H9 (cell line): ENCODE measurements around the gene WNT7B. TPM values are rescaled to one million over a fixed set of nuclear protein-coding genes. Genes with fewer than 3 reads are reported as not detected.

ENCODE experiments used
- DNase-seq: peaks from one replicate; pipeline ENCODE4 v3.0.0-alpha.2; 2017
- H2AFZ ChIP-seq: one replicate; pipeline ENCODE4 v1.6.1; 2013; ENCODE audit warnings: mild to moderate bottlenecking, low read length, control low read depth, moderate library complexity
- H2AK5ac ChIP-seq: 2 replicates; pipeline ENCODE4 v1.6.1; 2013; ENCODE audit warnings: low read length, control low read depth, mixed read lengths; ENCODE audit not compliant: insufficient read length
- H2BK120ac ChIP-seq: one replicate; pipeline ENCODE4 v1.6.1; 2013; ENCODE audit warnings: low read depth, mild to moderate bottlenecking, low read length, control low read depth, inconsistent platforms; ENCODE audit not compliant: poor library complexity, severe bottlenecking
- H2BK12ac ChIP-seq: 2 replicates; pipeline ENCODE4 v1.6.1; 2013; ENCODE audit warnings: low read length, control low read depth, mixed read lengths, low read depth; ENCODE audit not compliant: insufficient read length
- H2BK15ac ChIP-seq: 2 replicates; pipeline ENCODE4 v1.6.1; 2013; ENCODE audit warnings: low read depth, low read length, control low read depth
- H2BK20ac ChIP-seq: one replicate; pipeline ENCODE4 v1.6.1; 2013; ENCODE audit warnings: low read depth, mild to moderate bottlenecking, low read length, control low read depth, inconsistent platforms; ENCODE audit not compliant: poor library complexity, severe bottlenecking
- H2BK5ac ChIP-seq: 2 replicates; pipeline ENCODE4 v1.6.1; 2013; ENCODE audit warnings: low read length, control low read depth, mixed read lengths; ENCODE audit not compliant: insufficient read length
- H3K14ac ChIP-seq: 2 replicates; pipeline ENCODE4 v1.6.1; 2013; ENCODE audit warnings: low read length, control low read depth; ENCODE audit not compliant: insufficient read depth
- H3K18ac ChIP-seq: 2 replicates; pipeline ENCODE4 v1.6.1; 2013; ENCODE audit warnings: low read depth, mild to moderate bottlenecking, mixed read lengths, low read length, control low read depth; ENCODE audit not compliant: insufficient read length
- H3K23ac ChIP-seq: 2 replicates; pipeline ENCODE4 v1.6.1; 2013; ENCODE audit warnings: low read length, control low read depth, mixed read lengths, low read depth; ENCODE audit not compliant: insufficient read length
- H3K23me2 ChIP-seq: 2 replicates; pipeline ENCODE4 v1.6.1; 2013; ENCODE audit warnings: low read depth, mild to moderate bottlenecking, mixed read lengths, low read length, control low read depth; ENCODE audit not compliant: insufficient read length, poor library complexity, severe bottlenecking
- H3K27ac ChIP-seq: 2 replicates; pipeline ENCODE4 v1.5.1; 2013; ENCODE audit warnings: low read length, control low read depth, mixed read lengths, low read depth; ENCODE audit not compliant: insufficient read length
- H3K27me3 ChIP-seq: 2 replicates; pipeline ENCODE4 v1.6.1; 2013; ENCODE audit warnings: low read length, control low read depth, inconsistent platforms; ENCODE audit not compliant: insufficient read depth
- H3K4ac ChIP-seq: 2 replicates; pipeline ENCODE4 v1.6.1; 2013; ENCODE audit warnings: low read depth, mild to moderate bottlenecking, control low read depth, inconsistent platforms, low read length, moderate library complexity
- H3K4me1 ChIP-seq: 2 replicates; pipeline ENCODE4 v1.6.1; 2013; ENCODE audit warnings: low read length, control low read depth, inconsistent platforms; ENCODE audit not compliant: insufficient read depth
- H3K4me2 ChIP-seq: 2 replicates; pipeline ENCODE4 v1.6.1; 2013; ENCODE audit warnings: low read length, control low read depth, mixed read lengths; ENCODE audit not compliant: insufficient read length, insufficient read depth
- H3K56ac ChIP-seq: 2 replicates; pipeline ENCODE4 v1.6.1; 2013; ENCODE audit warnings: low read depth, mild to moderate bottlenecking, mixed read lengths, low read length, control low read depth; ENCODE audit not compliant: insufficient read length
- H3K79me1 ChIP-seq: 2 replicates; pipeline ENCODE4 v1.6.1; 2013; ENCODE audit warnings: low read depth, mild to moderate bottlenecking, moderate library complexity, low read length, control low read depth, inconsistent platforms; ENCODE audit not compliant: insufficient read depth, poor library complexity, severe bottlenecking
- H3K79me2 ChIP-seq: 2 replicates; pipeline ENCODE4 v1.6.1; 2013; ENCODE audit warnings: low read length, control low read depth, inconsistent platforms; ENCODE audit not compliant: insufficient read depth
- H3K9ac ChIP-seq: 2 replicates; pipeline ENCODE4 v1.6.1; 2013; ENCODE audit warnings: low read length, control low read depth, mixed read lengths; ENCODE audit not compliant: insufficient read length; ENCODE audit errors: extremely low read depth
- H3K9me3 ChIP-seq: one replicate; pipeline ENCODE4 v1.6.1; 2013; ENCODE audit warnings: low read depth, low read length, inconsistent platforms; ENCODE audit not compliant: control insufficient read depth
- H3T11ph ChIP-seq: one replicate; pipeline ENCODE4 v1.6.1; 2013; ENCODE audit warnings: mild to moderate bottlenecking, low read length, control low read depth, inconsistent platforms
- H4K20me1 ChIP-seq: one replicate; pipeline ENCODE4 v1.6.1; 2013; ENCODE audit not compliant: control insufficient read depth, insufficient read length, insufficient read depth
- H4K5ac ChIP-seq: 2 replicates; pipeline ENCODE4 v1.6.1; 2013; ENCODE audit warnings: low read depth, mild to moderate bottlenecking, mixed read lengths, low read length, control low read depth; ENCODE audit not compliant: insufficient read length
- H4K8ac ChIP-seq: replicated peaks from 2 replicates; pipeline ENCODE4 v1.6.1; 2013; ENCODE audit warnings: low read length, control low read depth, mixed read lengths, low read depth; ENCODE audit not compliant: insufficient read length
- H4K91ac ChIP-seq: 2 replicates; pipeline ENCODE4 v1.6.1; 2013; ENCODE audit warnings: low read depth, mild to moderate bottlenecking, moderate library complexity, mixed read lengths, low read length, control low read depth; ENCODE audit not compliant: insufficient read length
- H3K27ac Mint-ChIP-seq, 3 experiments: 2 replicates in 2 of 3; 3 replicates in 1 of 3; pipeline ENCODE4 v1.8.0; 2020 to 2021; ENCODE audit warnings: mixed read lengths in 3 of 3, mild to moderate bottlenecking in 1 of 3, moderate library complexity in 1 of 3
- H3K27me3 Mint-ChIP-seq: 2 replicates; pipeline ENCODE4 v1.8.0; 2021; ENCODE audit warnings: low read depth, mild to moderate bottlenecking, moderate library complexity, mixed read lengths
- H3K36me3 Mint-ChIP-seq, 3 experiments: 2 replicates in 2 of 3; 3 replicates in 1 of 3; pipeline ENCODE4 v1.8.0; 2020 to 2021; ENCODE audit warnings: low read depth in 3 of 3, mixed read lengths in 3 of 3; ENCODE audit not compliant: insufficient read depth in 1 of 3
- H3K4me1 Mint-ChIP-seq, 2 experiments: 2 replicates each; pipeline ENCODE4 v1.8.0; 2020; ENCODE audit warnings: mixed read lengths in 2 of 2
- H3K4me3 Mint-ChIP-seq, 2 experiments: 2 replicates in 1 of 2; 3 replicates in 1 of 2; pipeline ENCODE4 v1.8.0; 2020 to 2021; ENCODE audit warnings: mild to moderate bottlenecking in 2 of 2, mixed read lengths in 2 of 2, moderate library complexity in 1 of 2
- H3K9me3 Mint-ChIP-seq, 2 experiments: 2 replicates in 1 of 2; 3 replicates in 1 of 2; pipeline ENCODE4 v1.8.0; 2020; ENCODE audit warnings: mild to moderate bottlenecking in 2 of 2, mixed read lengths in 2 of 2, moderate library complexity in 1 of 2
- WGBS: extraction: QIAGEN DNeasy Blood & Tissue Kit; methylation state at CpG from one replicate; pipeline ENCODE4 v1.1.7; 2013; ENCODE audit warnings: missing lambda C conversion rate, low lambda C conversion rate, mixed read lengths; ENCODE audit not compliant: insufficient read length; ENCODE audit errors: extremely low coverage; 5-methylcytosine and 5-hydroxymethylcytosine counted together
- total RNA-seq: library from RNA; stranded (reverse); gene quantifications from 2 replicates; pipeline ENCODE4 v1.2.1, GENCODE V29; 2021
- TF ChIP-seq, protein P1 (sequence below): fragments of 200-600 bp; sonication (generic); conservative IDR thresholded peaks from 3 replicates; pipeline ENCODE4 v1.8.0; 2021; ENCODE audit warnings: antibody characterized with exemption, mild to moderate bottlenecking

Gene WNT7B
- total RNA-seq, 1 experiment from 2014 or later = 0.09 TPM

DNA sequence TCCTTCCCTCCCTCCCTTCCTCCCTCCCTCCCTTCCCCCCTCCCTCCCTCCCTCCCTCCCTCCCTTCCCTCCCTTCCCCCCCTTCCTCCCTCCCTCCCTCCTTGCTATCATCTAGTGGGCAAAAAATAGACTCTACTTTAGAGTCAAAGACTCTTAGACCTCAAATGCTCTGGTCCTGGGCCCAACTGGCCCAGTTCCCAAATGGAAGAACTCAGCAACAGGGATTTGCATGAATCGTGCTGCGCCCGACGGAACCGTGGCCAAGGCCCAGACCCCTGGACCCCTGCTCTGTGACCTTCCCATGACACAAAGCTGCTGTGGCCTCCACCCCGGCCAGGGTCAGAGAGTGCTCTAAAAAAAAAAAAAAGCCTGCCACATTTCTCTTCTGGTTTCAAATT, 97.4 kb downstream of the WNT7B start:
- H3K79me2 ChIP-seq = no peaks in the 10 kb centered on the region
- H3K79me1 ChIP-seq = no peaks in the 10 kb centered on the region
- H3T11ph ChIP-seq = no peak overlapping the region
- H3K27me3 ChIP-seq = peaks cover 3% of the 10 kb centered on the region; the same call in 1 of the 2 replicates
- H2BK12ac ChIP-seq = no peak overlapping the region
- no CpG with 5 or more reads among the region's 6 CpGs for WGBS
- TF ChIP-seq, protein P1, sequence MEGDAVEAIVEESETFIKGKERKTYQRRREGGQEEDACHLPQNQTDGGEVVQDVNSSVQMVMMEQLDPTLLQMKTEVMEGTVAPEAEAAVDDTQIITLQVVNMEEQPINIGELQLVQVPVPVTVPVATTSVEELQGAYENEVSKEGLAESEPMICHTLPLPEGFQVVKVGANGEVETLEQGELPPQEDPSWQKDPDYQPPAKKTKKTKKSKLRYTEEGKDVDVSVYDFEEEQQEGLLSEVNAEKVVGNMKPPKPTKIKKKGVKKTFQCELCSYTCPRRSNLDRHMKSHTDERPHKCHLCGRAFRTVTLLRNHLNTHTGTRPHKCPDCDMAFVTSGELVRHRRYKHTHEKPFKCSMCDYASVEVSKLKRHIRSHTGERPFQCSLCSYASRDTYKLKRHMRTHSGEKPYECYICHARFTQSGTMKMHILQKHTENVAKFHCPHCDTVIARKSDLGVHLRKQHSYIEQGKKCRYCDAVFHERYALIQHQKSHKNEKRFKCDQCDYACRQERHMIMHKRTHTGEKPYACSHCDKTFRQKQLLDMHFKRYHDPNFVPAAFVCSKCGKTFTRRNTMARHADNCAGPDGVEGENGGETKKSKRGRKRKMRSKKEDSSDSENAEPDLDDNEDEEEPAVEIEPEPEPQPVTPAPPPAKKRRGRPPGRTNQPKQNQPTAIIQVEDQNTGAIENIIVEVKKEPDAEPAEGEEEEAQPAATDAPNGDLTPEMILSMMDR = no peak
- Mint-ChIP-seq H3K36me3 (no peaks in the 10 kb centered on the region), H3K4me1 (peaks cover 7 to 32% of the 10 kb centered on the region in 2 experiments), H3K27ac (no peak overlapping the region; a peak in 1 of 7 replicates), H3K4me3 (0 out of 5 replicates have a peak overlapping the region, but pooled peaks of 1 of the 2 experiments have one; percentile 17), H3K9me3 (no peaks in the 10 kb centered on the region), H3K27me3 (peaks cover 15% of the 10 kb centered on the region)
- H2BK15ac ChIP-seq = no peak overlapping the region
- H2BK20ac ChIP-seq = no peak overlapping the region
- H2BK120ac ChIP-seq = no peak overlapping the region
- no peak overlapping the region for H3K27ac ChIP-seq
- H3K56ac ChIP-seq = no peak overlapping the region
- no peak overlapping the region for H3K14ac ChIP-seq
- no peak overlapping the region for H3K23ac ChIP-seq
- no peak overlapping the region for H2AK5ac ChIP-seq
- H2BK5ac ChIP-seq = no peak overlapping the region
- no peaks in the 10 kb centered on the region for H3K9me3 ChIP-seq
- H4K91ac ChIP-seq = no peak overlapping the region
- no peak overlapping the region for H3K9ac ChIP-seq
- H3K4me2 ChIP-seq = no peak overlapping the region
- no peak overlapping the region for H3K4ac ChIP-seq
- no peaks in the 10 kb centered on the region for H4K20me1 ChIP-seq
- no peak overlapping the region for H4K8ac ChIP-seq
- H3K18ac ChIP-seq = no peak overlapping the region
- H4K5ac ChIP-seq = no peak overlapping the region
- no peaks in the 10 kb centered on the region for H3K4me1 ChIP-seq
- no peaks in the 10 kb centered on the region for H3K23me2 ChIP-seq
- DNase-seq = peak; percentile 11
- no peak overlapping the region for H2AFZ ChIP-seq
